K562 (cell line): ENCODE data around the gene CHCT1. TPM values are rescaled to one million over a fixed set of nuclear protein-coding genes. Genes with fewer than 3 reads are reported as not detected.

Experiments
- DMBX1 ChIP-seq: fragments of 250-450 bp; sonication (Bioruptor Pico); IDR thresholded peaks from 2 replicates; pipeline ENCODE4 v1.8.0; 2022; ENCODE audit warnings: inconsistent platforms, mild to moderate bottlenecking, moderate library complexity, borderline replicate concordance
- HEY1 ChIP-seq: fragments of 250-450 bp; sonication (Bioruptor Pico); IDR thresholded peaks from 2 replicates; pipeline ENCODE4 v1.5.0; 2020; ENCODE audit warnings: mild to moderate bottlenecking, moderate library complexity, borderline replicate concordance
- JUN ChIP-seq, 2 experiments: sonication (generic) in 1 of 2; formaldehyde crosslinking in 1 of 2; IDR thresholded peaks; 2 replicates each; pipeline versions ENCODE4 v1.6.1 to v1.8.0; 2012 to 2022; ENCODE audit warnings: borderline replicate concordance in 2 of 2, mild to moderate bottlenecking in 2 of 2, improper control_type of control experiment in 1 of 2, low read depth in 1 of 2, low read length in 1 of 2, missing genetic modification reagents in 1 of 2
- KLF13 ChIP-seq: fragments of 450-650 bp; IDR thresholded peaks from 2 replicates; pipeline ENCODE4 v1.6.1; 2016; ENCODE audit warnings: missing genetic modification characterization, low read depth, mild to moderate bottlenecking, missing compliant biosample characterization, moderate library complexity, borderline replicate concordance
- MYBL2 ChIP-seq, 2 experiments: fragments of 450-650 bp in 1 of 2; sonication (generic) in 1 of 2; formaldehyde crosslinking in 1 of 2; IDR thresholded peaks; 2 replicates each; pipeline versions ENCODE4 v1.6.1 to v1.8.1; 2017 to 2022; ENCODE audit warnings: borderline replicate concordance in 1 of 2, inconsistent platforms in 1 of 2, low read depth in 1 of 2, mild to moderate bottlenecking in 1 of 2, missing genetic modification reagents in 1 of 2, moderate library complexity in 1 of 2
- SRSF3 ChIP-seq: fragments of 200-400 bp; formaldehyde crosslinking; IDR thresholded peaks from 2 replicates; pipeline ENCODE4 v1.6.1; 2016; ENCODE audit warnings: mild to moderate bottlenecking, low read length, moderate library complexity; ENCODE audit not compliant: insufficient read depth
- TAF1 ChIP-seq: IDR thresholded peaks from 2 replicates; pipeline ENCODE4 v1.6.1; 2011; ENCODE audit warnings: mild to moderate bottlenecking, low read length, moderate library complexity; ENCODE audit not compliant: insufficient read depth, control insufficient read depth, severe bottlenecking; ENCODE audit errors: extremely low read depth
- TBL1XR1 ChIP-seq, 2 experiments: IDR thresholded peaks; 2 replicates each; pipeline ENCODE4 v1.6.1; 2012; ENCODE audit warnings: improper control_type of control experiment in 2 of 2, low read length in 2 of 2, mild to moderate bottlenecking in 1 of 2
- TCFL5 ChIP-seq: fragments of 250-450 bp; sonication (Bioruptor Pico); conservative IDR thresholded peaks from 2 replicates; pipeline ENCODE4 v1.6.1; 2021; ENCODE audit warnings: mild to moderate bottlenecking, moderate library complexity, matching md5 sums
- TEAD1 ChIP-seq, 2 experiments: fragments of 450-650 bp in 1 of 2; sonication (generic) in 1 of 2; formaldehyde crosslinking; IDR thresholded peaks; 2 replicates each; pipeline versions ENCODE4 v1.4.0 to v1.8.0; 2020 to 2022; ENCODE audit warnings: mild to moderate bottlenecking in 2 of 2, missing genetic modification reagents in 1 of 2
- TFAM ChIP-seq: fragments of 250-450 bp; sonication (Bioruptor Pico); conservative IDR thresholded peaks from 2 replicates; pipeline ENCODE4 v1.5.0; 2021; ENCODE audit warnings: mild to moderate bottlenecking, moderate library complexity
- ZNF133 ChIP-seq: fragments of 250-450 bp; sonication (Bioruptor Pico); IDR thresholded peaks from 2 replicates; pipeline ENCODE4 v1.4.0; 2020; ENCODE audit warnings: mild to moderate bottlenecking
- ZNF3 ChIP-seq: fragments of 250-450 bp; sonication (Bioruptor Pico); IDR thresholded peaks from 2 replicates; pipeline ENCODE4 v1.5.0; 2021; ENCODE audit warnings: mild to moderate bottlenecking, moderate library complexity
- polyA plus RNA-seq, 8 experiments: library from polyadenylated mRNA; depleted of rRNA in 4 of 8; stranded (reverse) in 5 of 8; unstranded in 3 of 8; fragments of >200 nt; fragmentation: Nextera tagmentation in 2 of 8; fragmentation: Illumina TruSeq in 1 of 8; extraction: Ambion mirVana in 2 of 8; extraction: Trizol in 1 of 8; gene quantifications; 2 replicates each; pipeline versions ENCODE4 v1.2.1 to v1.2.3, GENCODE V29; 2011 to 2014; ENCODE audit warnings: inconsistent platforms in 1 of 8, missing spikeins in 1 of 8
- total RNA-seq, 7 experiments: library from RNA; depleted of rRNA in 6 of 7; stranded (reverse); fragments of >200 nt in 6 of 7; fragmentation: Illumina TruSeq in 2 of 7; extraction: Trizol in 2 of 7; gene quantifications; 2 replicates each; pipeline versions ENCODE4 v1.2.1 to v1.2.3, GENCODE V29; 2011 to 2021; ENCODE audit warnings: low replicate concordance in 1 of 7
- TF ChIP-seq, protein P1 (sequence below): IDR thresholded peaks from 2 replicates; pipeline ENCODE4 v1.6.1; 2011; ENCODE audit warnings: borderline replicate concordance, low read depth, mild to moderate bottlenecking, moderate library complexity, low read length; ENCODE audit not compliant: insufficient read depth, poor library complexity, severe bottlenecking
- TF ChIP-seq, protein P2 (sequence below): IDR thresholded peaks from 3 replicates; pipeline ENCODE4 v1.6.1; 2011; ENCODE audit warnings: borderline replicate concordance, mild to moderate bottlenecking; ENCODE audit not compliant: insufficient read length, insufficient read depth
- TF ChIP-seq, protein P3 (sequence below): sonication (generic); formaldehyde crosslinking; IDR thresholded peaks from 2 replicates; pipeline ENCODE4 v1.8.1; 2023; ENCODE audit warnings: mild to moderate bottlenecking, missing genetic modification reagents
- TF ChIP-seq, protein P4 (sequence below): fragments of 450-650 bp; IDR thresholded peaks from 2 replicates; pipeline ENCODE4 v1.6.1; 2016

CHCT1 gene
- total and polyA plus RNA-seq, 9 of the 15 experiments (the other 6 are each of a cell fraction or from before 2014, with no cell fraction given): not detected

DNA sequence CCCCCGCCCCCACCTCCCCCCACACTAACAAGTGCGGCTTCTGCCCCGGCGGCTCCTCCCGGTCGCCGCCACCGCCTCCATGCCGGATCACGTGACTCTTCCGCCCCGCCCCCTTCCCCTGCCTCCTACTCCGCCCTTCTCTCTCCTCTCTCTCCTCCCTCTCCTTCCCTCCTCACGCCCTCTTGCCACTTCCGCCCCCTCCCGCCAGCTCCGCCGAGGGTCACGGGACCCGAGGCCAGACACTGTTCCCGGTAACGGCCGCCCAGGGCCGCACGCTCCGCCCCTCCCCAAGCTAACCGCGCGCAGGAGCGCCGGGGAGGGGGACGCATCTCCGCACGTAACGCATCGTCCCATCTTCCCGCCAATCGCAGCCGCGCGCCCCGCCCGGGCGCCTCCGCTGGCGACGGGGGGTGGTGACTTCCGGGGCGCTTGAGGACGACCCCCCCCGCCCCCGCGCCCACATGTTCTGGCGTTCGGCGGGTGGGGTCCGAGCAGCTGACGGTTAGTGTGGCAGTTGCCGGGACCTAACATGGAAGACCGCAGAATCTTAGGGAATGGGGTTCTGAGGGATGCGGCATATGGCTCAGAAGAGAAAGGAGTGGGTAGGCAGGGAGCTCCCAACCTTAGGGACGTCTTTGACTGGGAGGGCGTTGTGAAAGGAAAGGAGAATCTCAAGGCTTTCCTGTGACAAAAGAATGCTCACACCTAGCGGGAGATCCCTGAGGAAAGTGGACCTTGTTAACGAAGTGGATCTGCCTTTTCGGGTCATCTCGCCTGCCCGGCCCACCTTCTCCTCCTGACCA lies 30.0 kb upstream of the CHCT1 start, which contains the start of gene USP32 (continued):
- peak; percentile 19 to 38; a peak in 1 of 4 replicates for TF ChIP-seq TEAD1 (CRISPR knock-in tag; IDR thresholded peaks at IDR 0.05)
- TF ChIP-seq, protein P1, sequence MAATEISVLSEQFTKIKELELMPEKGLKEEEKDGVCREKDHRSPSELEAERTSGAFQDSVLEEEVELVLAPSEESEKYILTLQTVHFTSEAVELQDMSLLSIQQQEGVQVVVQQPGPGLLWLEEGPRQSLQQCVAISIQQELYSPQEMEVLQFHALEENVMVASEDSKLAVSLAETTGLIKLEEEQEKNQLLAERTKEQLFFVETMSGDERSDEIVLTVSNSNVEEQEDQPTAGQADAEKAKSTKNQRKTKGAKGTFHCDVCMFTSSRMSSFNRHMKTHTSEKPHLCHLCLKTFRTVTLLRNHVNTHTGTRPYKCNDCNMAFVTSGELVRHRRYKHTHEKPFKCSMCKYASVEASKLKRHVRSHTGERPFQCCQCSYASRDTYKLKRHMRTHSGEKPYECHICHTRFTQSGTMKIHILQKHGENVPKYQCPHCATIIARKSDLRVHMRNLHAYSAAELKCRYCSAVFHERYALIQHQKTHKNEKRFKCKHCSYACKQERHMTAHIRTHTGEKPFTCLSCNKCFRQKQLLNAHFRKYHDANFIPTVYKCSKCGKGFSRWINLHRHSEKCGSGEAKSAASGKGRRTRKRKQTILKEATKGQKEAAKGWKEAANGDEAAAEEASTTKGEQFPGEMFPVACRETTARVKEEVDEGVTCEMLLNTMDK: peak; percentile 96
- no peak for TF ChIP-seq SRSF3
- TF ChIP-seq, protein P2, sequence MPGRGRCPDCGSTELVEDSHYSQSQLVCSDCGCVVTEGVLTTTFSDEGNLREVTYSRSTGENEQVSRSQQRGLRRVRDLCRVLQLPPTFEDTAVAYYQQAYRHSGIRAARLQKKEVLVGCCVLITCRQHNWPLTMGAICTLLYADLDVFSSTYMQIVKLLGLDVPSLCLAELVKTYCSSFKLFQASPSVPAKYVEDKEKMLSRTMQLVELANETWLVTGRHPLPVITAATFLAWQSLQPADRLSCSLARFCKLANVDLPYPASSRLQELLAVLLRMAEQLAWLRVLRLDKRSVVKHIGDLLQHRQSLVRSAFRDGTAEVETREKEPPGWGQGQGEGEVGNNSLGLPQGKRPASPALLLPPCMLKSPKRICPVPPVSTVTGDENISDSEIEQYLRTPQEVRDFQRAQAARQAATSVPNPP: no peak
- TF ChIP-seq JUN (IDR thresholded peaks at IDR 0.05; ENCODE audit: borderline replicate concordance, low read depth, low read length): peak; percentile 37; the same call in 1 of the 2 replicates
- 0 out of 2 replicates have a peak, but pooled peaks have one; percentile 11 for TF ChIP-seq JUN (CRISPR knock-in tag; IDR thresholded peaks at IDR 0.05; ENCODE audit: borderline replicate concordance)
- TF ChIP-seq TFAM (CRISPR knock-in tag): no peak
- TF ChIP-seq DMBX1 (CRISPR knock-in tag): no peak
- peak; percentile 77 for TF ChIP-seq MYBL2 (IDR thresholded peaks at IDR 0.05; ENCODE audit: low read depth)
- TF ChIP-seq MYBL2 (CRISPR knock-in tag; IDR thresholded peaks at IDR 0.05; ENCODE audit: borderline replicate concordance): no peak
- peak; percentile 90 for TF ChIP-seq KLF13
- 0 out of 2 replicates have a peak, but pooled peaks have one; percentile 29 for TF ChIP-seq ZNF133
- no peak for TF ChIP-seq TCFL5 (CRISPR knock-in tag)
- TF ChIP-seq, protein P3, sequence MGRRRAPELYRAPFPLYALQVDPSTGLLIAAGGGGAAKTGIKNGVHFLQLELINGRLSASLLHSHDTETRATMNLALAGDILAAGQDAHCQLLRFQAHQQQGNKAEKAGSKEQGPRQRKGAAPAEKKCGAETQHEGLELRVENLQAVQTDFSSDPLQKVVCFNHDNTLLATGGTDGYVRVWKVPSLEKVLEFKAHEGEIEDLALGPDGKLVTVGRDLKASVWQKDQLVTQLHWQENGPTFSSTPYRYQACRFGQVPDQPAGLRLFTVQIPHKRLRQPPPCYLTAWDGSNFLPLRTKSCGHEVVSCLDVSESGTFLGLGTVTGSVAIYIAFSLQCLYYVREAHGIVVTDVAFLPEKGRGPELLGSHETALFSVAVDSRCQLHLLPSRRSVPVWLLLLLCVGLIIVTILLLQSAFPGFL (CRISPR knock-in tag): 0 out of 2 replicates have a peak, but pooled peaks have one; percentile 78
- TF ChIP-seq TBL1XR1 (IDR thresholded peaks at IDR 0.05; ENCODE audit: low read length in 2 of 2): peak; percentile 76 to 77; a peak in 3 of 4 replicates
- TF ChIP-seq TAF1: peak; percentile 82
- no peak for TF ChIP-seq ZNF3 (CRISPR knock-in tag)
- no peak for TF ChIP-seq HEY1 (CRISPR knock-in tag)
- TF ChIP-seq, protein P4, sequence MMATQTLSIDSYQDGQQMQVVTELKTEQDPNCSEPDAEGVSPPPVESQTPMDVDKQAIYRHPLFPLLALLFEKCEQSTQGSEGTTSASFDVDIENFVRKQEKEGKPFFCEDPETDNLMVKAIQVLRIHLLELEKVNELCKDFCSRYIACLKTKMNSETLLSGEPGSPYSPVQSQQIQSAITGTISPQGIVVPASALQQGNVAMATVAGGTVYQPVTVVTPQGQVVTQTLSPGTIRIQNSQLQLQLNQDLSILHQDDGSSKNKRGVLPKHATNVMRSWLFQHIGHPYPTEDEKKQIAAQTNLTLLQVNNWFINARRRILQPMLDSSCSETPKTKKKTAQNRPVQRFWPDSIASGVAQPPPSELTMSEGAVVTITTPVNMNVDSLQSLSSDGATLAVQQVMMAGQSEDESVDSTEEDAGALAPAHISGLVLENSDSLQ: peak; percentile 75
